ENCODE data around the gene WNT4. TPM values are rescaled to one million over a fixed set of nuclear protein-coding genes. Genes with fewer than 3 reads are reported as not detected.

The WNT4 gene
- total RNA-seq, 4 donors from 2014 or later = 21.3 to 42.7 (median 24.5) TPM

DNA sequence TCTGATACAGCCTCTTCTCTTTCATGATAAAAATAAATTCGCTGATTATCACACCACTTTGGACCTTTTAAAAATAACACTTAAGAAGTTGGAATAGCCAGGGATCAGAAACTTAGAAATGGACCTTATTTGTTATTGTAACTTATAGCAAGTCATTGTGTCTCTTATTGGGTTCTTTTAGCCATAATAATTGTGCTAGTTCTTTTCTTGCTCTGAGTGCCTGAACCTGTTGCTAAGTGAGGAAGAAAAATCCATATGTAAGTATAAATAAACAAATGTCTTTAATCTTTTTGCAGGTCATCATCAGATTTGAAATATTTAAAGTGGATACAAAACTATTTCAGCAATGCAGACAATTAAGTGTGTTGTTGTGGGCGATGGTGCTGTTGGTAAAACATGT is 64.8 kb downstream of the WNT4 start:
- peaks cover 41% of the 10 kb centered on the region for H3K36me3 ChIP-seq
- H3K27ac ChIP-seq = no peak overlapping the region
- DNase-seq (ENCODE audit: low spot score in 2 of 2) = no peak
- H3K27me3 ChIP-seq = no peaks in the 10 kb centered on the region
- TF ChIP-seq CTCF (IDR thresholded peaks at IDR 0.05) = no peak
- no peak for TF ChIP-seq POLR2A (IDR thresholded peaks at IDR 0.05)
- no peak for TF ChIP-seq EP300 (IDR thresholded peaks at IDR 0.05)
- no peak for TF ChIP-seq POLR2AphosphoS5 (IDR thresholded peaks at IDR 0.05)
- no peaks in the 10 kb centered on the region for H3K9me3 ChIP-seq
- H3K4me3 ChIP-seq = no peak overlapping the region
- 86% methylated on average over 2 of the region's 2 CpGs for WGBS
- peaks cover 59% of the 10 kb centered on the region for H3K4me1 ChIP-seq

DNA sequence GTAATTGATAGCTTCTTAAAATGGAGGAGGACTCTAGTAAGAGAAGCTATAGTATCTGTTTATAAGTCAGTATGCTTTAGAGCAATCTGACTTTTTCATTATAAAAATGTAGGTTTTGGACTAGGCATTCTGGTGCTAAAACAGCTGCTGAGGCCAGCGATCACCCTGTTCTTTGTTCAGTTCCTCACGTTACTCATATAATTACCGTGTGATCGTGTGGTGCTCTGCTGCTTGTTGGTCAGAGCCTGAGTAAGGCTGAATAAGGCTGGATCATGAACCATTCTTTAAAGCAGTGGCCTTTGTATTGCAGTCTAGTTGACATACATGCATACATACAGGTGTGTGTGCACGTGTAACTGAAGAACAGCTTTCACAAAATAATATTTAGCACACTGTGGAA is 65.2 kb downstream of the WNT4 start:
- no peak for DNase-seq (ENCODE audit: low spot score in 2 of 2)
- TF ChIP-seq POLR2A (IDR thresholded peaks at IDR 0.05) (no peak), POLR2AphosphoS5 (IDR thresholded peaks at IDR 0.05) (no peak), EP300 (IDR thresholded peaks at IDR 0.05) (no peak), CTCF (IDR thresholded peaks at IDR 0.05) (no peak)
- peaks cover 36% of the 10 kb centered on the region for H3K36me3 ChIP-seq
- 35% methylated on average over 5 of the region's 5 CpGs for WGBS
- H3K27ac ChIP-seq = no peak overlapping the region
- no peak overlapping the region for H3K4me3 ChIP-seq
- H3K9me3 ChIP-seq = no peaks in the 10 kb centered on the region
- H3K4me1 ChIP-seq = peaks cover 63% of the 10 kb centered on the region
- H3K27me3 ChIP-seq = no peaks in the 10 kb centered on the region

GRCh38 chr1:22076346-22076745 is 66.6 kb downstream of the WNT4 start:
- Histone ChIP-seq H3K27me3 (no peaks in the 10 kb centered on the region), H3K9me3 (no peaks in the 10 kb centered on the region), H3K4me3 (no peak overlapping the region), H3K36me3 (peaks cover 26% of the 10 kb centered on the region), H3K27ac (no peak overlapping the region), H3K4me1 (peaks cover 67% of the 10 kb centered on the region)
- TF ChIP-seq POLR2AphosphoS5 (IDR thresholded peaks at IDR 0.05) = no peak
- TF ChIP-seq EP300 (IDR thresholded peaks at IDR 0.05) = no peak
- TF ChIP-seq CTCF (IDR thresholded peaks at IDR 0.05) = no peak
- no peak for TF ChIP-seq POLR2A (IDR thresholded peaks at IDR 0.05)
- 90% methylated on average over 3 of the region's 3 CpGs for WGBS
- no peak for DNase-seq (ENCODE audit: low spot score in 2 of 2)

DNA sequence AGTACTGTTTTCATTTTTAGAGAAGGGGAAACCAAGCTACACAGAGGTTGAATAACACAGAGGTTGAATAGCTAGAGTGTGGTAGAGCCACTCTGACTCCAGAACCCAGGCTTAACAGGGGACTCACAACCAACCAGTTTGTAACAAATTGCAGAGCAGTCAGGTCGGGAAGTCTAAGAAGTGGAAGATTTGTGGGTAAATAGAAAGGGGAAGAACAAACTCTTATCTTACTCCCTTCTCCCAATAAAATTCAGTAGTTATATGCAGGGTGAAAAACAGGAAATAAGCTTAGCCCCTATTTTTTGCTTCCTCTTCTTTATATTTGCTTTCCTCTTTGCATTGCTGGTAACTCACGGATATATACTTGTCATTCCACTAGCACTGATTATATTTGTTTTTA is 67.2 kb downstream of the WNT4 start:
- peaks cover 67% of the 10 kb centered on the region for H3K4me1 ChIP-seq
- TF ChIP-seq CTCF (IDR thresholded peaks at IDR 0.05) = no peak
- no peak for TF ChIP-seq POLR2AphosphoS5 (IDR thresholded peaks at IDR 0.05)
- no peak for TF ChIP-seq POLR2A (IDR thresholded peaks at IDR 0.05)
- TF ChIP-seq EP300 (IDR thresholded peaks at IDR 0.05) = no peak
- 50% methylated on average over 2 of the region's 2 CpGs for WGBS

GRCh38 chr1:22074803-22075202 is 68.1 kb downstream of the WNT4 start:
- 42% methylated on average over 1 of the region's 1 CpG for WGBS
- H3K4me1 ChIP-seq = peaks cover 62% of the 10 kb centered on the region
- DNase-seq (ENCODE audit: low spot score in 2 of 2) = no peak
- H3K4me3 ChIP-seq = no peak overlapping the region
- H3K27me3 ChIP-seq = no peaks in the 10 kb centered on the region
- no peak overlapping the region for H3K27ac ChIP-seq
- H3K36me3 ChIP-seq = peaks cover 12% of the 10 kb centered on the region
- H3K9me3 ChIP-seq = no peaks in the 10 kb centered on the region
- TF ChIP-seq EP300 (IDR thresholded peaks at IDR 0.05) (no peak), POLR2A (IDR thresholded peaks at IDR 0.05) (no peak), CTCF (IDR thresholded peaks at IDR 0.05) (no peak), POLR2AphosphoS5 (IDR thresholded peaks at IDR 0.05) (no peak)

More for the DNA sequence above, 67.2 kb downstream of the WNT4 start:
- Histone ChIP-seq H3K27ac (no peak overlapping the region), H3K36me3 (peaks cover 21% of the 10 kb centered on the region), H3K4me3 (no peak overlapping the region), H3K27me3 (no peaks in the 10 kb centered on the region), H3K9me3 (no peaks in the 10 kb centered on the region)
- DNase-seq (ENCODE audit: low spot score in 2 of 2) = no peak
